ENCODE results near the gene LDHAL6A.
A peak's percentile ranks its signal among the peaks of the same experiment; 100 is the strongest.

Gene LDHAL6A

DNA sequence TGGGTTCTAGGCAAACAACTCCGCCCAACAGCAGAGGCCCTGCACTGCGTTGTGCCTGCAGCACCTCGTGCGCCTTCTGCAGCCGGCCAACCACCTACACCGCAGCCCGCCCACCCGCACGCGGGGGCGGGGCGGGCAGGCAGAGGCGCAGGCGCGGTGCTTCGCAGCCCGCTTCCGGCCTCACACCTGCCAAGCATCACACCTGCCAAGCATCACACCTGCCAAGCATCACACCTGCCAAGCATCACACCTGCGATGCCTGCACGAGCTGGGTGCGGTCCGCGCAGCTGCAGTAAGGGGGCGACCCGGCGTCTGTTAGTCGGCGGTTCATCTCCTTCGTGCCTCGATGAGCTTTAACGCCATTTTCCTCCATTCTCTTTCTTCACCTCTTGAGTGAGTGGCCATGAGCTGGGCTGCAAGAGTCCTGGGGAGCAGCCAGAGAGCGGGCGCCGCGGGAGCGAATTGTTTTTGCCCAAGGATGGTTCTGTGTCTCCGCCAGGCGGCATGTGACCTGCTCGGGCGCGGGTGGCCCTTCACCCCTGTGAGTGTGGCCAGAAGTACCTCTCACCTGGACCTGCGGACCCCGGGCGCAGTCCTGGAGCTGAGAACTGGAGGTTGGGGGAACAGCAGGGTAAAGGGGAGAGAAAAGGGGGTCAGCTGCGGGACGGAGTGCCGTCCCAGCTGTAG is at the start of gene LDHAL6A:
TSS of gene LDHAL6A (plus strand) at position 171 of the 687 bp plus-strand sequence. CDS start 825 bp downstream, outside the sequence.
- no peak for DNase-seq

DNA sequence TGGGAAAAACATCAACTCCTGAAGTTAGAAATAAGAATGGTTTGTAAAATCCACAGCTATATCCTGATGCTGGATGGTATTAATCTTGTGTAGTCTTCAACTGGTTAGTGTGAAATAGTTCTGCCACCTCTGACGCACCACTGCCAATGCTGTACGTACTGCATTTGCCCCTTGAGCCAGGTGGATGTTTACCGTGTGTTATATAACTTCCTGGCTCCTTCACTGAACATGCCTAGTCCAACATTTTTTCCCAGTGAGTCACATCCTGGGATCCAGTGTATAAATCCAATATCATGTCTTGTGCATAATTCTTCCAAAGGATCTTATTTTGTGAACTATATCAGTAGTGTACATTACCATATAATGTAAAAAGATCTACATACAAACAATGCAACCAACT is 48.3 kb upstream of the LDHAL6A start:
- DNase-seq, result peak; percentile 37

DNA sequence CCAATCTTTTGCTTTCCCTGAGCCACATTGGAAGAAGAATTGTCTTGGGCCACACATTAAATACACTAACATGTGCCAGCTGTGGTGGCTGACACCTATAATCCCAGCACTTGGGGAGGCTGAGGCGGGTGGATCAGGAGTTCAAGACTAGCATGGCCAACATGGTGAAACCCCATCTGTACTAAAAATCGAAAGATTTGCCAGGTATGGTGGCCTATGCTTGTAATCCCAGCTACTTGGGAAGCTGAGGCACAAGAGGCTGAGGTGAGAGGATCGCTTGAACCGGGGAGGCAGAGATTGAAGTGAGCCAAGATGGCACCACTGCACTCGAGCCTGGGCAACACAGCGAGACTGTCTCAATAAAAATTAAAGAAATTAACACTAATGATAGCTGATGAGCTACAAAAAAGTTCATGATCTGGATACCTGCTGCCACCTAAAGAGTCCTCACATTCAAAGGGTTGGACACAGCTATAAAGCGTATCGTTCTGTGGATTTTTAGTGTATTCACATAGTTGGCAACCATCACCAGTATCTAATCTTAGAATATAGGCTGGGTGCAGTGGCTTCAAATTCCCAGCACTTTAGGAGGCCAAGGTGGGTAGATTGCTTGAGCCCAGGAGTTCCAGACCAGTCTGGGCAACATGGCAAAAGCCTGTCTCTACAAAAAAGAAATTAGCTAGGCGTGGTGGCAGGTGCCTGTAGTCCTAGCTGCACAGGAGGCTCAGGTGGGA is 46.9 kb upstream of the LDHAL6A start:
- peak; percentile 26 for DNase-seq

DNA sequence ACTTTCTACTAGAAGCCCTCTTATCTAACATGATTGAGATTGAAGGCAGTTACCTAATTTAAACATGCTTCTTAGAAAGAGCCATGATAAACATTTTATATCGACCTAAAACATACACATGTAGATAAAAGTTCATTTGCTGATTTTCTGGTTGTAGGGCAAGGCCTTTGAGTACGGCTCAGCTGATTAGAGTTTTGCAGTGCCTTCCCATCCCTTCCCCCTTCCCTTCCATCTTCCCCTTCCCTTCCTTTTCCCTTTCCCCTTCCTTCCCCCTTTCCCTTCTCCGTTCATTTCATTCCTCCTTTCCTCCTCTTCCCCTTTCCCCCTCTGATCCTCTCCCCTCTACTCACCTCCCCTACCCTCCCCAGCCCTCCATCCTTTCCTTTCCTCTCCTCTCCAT is 39.2 kb upstream of the LDHAL6A start:
- DNase-seq, result no peak

DNA sequence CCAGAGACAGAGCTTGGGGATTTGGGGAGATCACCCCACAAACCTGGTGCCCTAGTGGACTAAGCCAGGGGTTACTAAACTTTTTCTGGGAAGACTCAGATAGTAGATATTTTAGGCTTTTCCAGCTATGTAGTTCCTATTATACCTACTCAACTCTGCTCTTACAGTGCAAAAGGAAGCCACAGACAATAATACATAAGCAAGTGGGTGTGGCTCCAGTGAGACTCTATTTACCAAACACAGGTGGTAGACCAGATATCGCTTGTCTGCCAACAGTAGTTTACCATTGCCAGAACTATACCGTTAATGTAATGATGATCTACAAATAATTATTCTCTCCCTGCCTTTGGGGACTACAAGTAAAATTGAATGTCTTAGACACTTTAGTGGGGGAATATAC is 36.6 kb upstream of the LDHAL6A start:
- no peak for DNase-seq

DNA sequence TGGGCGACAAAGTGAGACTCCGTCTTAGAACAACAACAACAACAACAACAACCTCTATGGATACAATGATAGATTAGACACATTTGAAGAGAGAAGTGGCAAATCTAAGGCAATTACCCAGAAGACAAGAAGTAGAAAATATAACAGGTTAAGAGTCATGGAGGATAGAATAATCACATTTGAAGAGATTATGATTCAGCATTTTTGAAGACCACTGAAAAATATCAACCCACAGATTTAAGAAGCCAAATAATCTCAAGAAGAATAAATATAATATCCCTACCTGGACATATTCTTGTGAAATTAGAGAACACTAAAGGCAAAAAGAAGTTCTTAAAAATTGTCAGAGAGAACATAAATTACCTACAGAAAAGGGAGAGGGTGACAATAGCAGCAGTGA is 35.6 kb upstream of the LDHAL6A start:
- no peak for DNase-seq

DNA sequence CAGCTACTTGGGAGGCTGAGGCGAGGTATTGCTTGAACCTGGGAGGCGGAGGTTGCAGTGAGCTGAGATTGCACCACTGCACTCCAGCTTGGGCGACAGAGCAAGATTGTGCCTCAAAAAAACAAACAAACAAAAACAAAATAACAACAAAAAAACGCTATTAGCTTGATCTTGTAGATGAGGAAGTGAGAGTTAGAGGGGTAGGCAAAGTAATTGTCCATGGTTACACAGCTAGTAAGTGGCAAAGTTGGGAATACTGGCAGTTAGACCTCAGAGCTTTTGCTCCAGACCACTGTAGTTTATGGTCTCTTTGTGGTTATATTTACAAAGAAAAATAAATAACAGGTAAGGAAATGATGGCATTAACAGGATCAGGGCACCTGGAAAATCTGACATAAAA is 28.4 kb upstream of the LDHAL6A start:
- DNase-seq, result no peak

DNA sequence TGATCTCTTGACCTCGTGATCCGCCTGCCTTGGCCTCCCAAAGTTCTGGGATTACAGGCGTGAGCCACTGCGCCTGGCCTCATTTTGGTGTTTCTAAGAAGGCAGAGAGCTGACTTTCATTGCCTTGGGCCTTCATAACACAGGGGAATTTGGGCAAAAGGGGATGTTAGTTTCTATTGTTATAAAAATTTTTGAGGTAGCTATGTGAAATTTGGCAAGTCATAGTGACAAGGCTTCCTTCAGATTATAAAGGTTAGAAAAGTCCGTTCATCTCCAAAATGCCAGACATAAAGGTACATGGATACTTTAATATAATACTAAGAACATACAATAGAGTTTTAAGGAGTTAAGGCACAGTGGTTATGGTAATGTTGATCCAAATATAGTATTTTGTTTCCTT is 26.3 kb upstream of the LDHAL6A start:
- DNase-seq, result no peak

DNA sequence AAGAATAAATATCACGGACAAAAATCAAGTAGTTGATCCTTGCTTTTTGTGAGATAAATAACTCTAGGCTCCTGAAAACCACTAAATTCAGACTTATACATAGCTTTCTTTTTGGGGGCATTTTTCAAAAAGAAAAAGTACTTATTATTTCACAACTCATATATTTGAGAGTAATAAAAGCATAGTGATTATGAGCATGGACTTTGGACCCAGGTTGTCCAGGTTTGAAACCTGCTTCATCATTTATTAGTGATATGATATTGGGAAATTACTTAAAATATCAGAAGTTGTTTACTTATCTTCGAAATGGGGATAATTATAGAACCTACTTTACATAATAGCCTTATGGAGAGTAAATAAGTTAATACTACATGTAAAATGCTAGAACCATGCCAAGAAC is 17.0 kb upstream of the LDHAL6A start:
- DNase-seq, result no peak

DNA sequence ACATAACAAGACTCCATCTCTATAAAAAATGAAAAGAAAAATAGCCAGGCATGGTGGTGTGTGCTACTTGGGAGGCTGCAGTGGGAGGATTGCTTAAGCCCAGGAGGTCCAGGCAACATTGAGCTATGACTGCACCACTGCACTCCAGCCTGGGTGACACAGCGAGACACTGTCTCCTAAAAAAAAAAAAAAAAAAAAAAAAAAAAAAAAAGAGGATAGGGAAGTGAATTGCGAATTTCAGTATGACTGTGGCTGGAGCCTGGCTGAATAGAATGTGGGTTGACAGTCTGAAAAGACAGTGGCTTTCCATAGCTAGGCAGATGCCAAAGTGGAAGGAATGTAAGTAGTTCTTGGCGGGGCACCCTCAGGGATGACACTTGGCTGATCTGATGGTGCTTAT is 6.4 kb upstream of the LDHAL6A start:
- DNase-seq, result no peak

DNA sequence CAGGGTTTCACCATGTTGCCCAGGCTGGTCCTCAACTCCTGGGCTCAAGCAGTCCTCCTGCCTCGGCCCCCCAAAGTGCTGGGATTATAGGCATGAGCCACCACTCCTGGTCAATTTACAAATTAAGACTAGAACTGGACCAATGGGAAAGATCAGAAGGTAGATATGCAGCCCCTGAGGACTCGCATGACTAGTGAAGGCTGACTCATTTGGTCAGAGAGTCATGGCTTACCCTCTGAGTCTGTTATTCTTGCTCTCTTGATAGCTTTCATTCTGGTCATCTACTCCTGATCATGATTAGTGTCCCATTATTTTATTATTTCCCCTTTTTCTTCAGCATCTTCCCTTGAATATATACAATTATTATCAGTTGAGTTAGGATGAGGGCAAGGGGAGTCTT is 2.7 kb upstream of the LDHAL6A start:
- peak; percentile 22 for DNase-seq

DNA sequence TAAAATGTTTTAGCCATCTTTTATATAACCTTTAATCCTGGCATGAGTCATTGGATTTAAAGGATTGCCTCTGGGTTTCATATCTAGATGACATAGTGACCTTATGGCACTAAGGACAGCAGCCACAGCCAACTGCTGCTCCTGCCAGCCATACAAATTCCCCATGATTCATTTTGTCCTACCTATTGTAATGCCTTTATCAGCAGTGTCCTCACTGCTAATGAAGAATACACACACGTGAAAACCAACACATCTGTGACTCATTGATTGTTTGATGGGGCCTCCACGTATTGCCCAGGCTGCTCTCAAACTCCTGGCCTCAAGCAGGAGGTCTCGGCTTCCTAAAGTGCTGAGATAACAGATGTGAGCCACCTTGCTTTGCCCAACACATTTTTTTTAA is 1.8 kb downstream of the LDHAL6A start:
- DNase-seq, result no peak

DNA sequence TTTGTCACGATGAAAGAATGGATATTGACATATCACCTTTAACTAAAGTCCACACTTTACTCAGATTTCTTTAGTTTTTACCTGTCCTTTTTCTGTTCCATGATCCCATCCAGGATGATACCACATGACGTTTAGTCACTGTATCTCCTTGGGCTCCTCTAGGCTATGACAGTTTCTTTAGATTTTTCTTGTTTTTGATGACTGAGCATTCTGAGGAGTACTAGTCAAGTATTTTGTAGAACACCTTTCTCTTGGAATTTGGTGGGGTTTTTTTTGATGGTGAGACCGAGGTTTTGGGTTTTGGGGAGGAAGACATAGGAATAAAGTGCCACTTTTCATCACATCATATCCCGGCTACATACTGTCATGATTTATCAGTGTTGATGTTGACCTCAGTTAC is 4.0 kb downstream of the LDHAL6A start:
- DNase-seq, result no peak

DNA sequence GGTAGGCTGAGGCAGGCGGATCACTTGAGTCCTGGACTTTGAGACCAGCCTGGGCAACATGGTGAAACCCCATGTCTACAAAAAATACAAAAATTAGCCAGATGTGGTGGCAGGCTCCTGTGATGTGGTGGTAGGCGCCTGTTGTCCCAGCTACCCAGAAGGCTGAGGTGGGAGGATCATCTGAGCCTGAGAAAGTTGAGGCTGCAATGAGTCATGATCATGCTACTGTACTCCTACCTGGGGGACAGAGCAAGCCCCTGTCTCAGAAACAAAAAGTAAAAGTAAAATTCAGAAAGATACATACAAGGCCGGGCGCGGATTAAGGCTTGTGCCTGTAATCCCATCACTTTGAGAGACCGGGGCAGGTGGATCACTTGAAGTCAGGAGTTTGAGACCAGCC is 6.3 kb downstream of the LDHAL6A start:
- no peak for DNase-seq

DNA sequence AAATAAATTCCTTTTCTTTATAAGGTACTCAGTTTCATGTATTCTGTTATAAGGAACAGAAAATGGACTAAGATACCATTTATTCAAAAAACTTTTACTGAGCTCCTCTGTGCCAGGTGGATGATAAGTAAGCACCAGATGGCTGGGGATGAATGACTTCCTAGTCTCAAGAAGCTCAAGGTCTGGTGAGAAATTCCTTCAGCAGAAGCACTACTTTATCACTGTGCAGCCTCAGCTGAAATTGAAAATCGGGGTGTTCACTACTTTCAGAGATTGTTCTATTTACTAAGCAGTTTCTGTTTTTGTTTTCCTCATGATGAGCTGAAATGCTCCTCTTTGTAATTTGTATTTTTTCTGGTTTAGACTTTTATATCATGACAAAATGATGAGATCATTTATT is 7.8 kb downstream of the LDHAL6A start:
- no peak for DNase-seq

DNA sequence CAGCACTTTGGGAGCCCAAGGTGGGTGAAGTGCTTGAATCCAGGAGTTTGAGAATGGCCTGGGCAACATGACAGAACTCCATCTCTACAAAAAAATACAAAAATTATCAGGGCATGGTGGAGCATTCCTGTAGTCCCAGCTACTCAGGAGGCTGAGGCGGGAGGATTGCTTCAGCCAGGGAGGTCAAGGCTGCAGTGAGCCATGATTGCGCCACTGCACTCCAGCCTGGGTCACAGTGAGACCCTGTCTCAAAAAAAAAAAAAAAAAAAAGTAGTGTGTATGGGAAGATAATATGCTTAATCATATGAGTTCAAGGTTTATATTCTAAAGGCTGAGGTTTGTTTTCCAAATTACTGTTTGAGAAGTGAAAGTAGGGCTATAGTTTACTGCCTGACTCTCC is 10.7 kb downstream of the LDHAL6A start:
- no peak for DNase-seq

DNA sequence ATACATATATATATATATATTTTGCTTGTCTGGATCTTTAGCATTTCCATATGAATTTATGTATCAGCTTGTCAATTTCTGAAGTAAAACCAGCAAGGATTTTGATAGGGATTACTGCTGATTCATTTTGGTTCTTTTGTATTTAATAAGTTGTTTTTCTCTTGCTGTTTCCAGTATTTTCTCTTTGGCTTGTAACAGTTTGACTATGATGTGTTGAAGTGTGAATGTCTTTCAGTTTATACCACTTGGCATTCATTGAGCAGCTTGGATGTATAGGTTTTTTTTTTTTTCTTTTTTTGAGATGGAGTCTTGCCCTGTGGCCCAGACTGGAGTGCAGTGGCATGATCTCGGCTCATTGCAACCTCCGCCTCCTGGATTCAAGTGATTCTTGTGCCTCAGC is 12.4 kb downstream of the LDHAL6A start:
- no peak for DNase-seq

DNA sequence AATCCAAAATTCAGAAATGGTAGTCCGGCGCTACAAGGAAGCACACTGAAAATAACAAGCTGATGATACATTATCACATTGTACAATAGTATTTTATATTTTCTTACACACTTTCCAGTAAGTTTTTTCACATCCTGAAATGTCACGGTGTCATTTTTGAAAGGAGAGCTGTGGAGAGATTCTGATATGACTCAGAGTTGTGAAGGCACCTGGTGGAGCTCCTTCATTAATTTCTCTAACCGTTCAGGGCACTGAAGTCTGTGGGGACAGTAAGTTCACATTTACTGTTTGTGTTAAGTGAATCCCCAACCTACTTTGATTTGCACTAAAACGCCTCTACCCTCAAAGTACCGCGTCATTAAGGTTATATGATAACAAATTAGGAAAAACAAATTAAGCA is 13.3 kb downstream of the LDHAL6A start:
- DNase-seq, result no peak

DNA sequence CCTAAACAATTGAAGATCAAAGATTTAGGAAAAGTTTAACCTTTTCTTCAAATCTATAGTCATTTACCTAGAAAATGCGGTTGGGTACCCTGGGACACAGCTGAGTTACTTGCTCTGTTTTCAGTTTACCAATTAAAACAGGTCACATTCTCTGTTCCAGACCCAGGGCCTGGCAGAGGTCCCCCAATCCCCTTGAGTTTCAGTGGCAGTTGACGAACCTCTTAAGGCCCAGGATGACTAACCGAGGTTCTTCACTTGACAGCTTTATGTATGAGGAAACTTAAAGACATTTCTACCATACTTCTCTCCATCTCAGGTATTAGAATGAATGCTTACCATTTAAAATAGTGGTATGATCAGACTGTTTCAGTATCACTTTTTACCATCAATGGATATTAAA is 16.3 kb downstream of the LDHAL6A start:
- no peak for DNase-seq

DNA sequence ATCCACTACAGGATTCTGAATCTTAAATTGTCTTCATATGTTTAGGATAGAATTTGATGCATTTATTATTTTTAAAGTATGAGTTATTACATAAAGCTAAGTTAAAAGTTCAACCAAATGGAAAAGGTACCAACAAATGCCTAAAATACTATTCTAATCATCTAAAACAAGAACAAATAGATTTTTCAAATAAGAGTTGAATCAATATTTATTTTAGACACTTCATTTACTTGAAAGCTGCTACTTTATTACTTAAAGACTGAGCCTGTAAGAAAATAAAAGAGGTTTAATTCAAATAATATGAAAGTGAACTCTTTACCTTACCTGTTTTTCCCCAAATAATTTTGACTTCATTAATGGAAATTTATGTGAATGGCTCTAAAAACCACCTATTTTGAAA is 16.9 kb downstream of the LDHAL6A start:
- no peak for DNase-seq

DNA sequence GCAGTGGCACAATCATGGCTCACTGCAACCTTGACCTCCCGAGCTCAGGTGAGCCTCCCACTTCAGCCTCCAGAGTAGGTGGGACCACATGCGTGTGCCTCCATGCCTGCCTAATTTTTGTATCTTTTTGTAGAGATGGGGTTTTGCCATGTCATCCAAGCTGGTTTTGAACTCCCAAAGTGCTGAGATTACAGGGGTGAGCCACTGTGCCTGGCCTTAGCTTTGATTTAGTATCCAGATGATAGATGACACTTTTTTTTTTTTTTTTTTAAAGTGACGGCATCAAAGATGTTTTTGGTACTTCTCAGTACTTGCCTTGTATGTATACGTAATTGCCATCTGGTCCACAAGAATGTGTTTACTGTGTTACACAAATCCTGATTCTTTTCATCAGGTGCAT is 23.4 kb downstream of the LDHAL6A start:
- DNase-seq, result no peak

DNA sequence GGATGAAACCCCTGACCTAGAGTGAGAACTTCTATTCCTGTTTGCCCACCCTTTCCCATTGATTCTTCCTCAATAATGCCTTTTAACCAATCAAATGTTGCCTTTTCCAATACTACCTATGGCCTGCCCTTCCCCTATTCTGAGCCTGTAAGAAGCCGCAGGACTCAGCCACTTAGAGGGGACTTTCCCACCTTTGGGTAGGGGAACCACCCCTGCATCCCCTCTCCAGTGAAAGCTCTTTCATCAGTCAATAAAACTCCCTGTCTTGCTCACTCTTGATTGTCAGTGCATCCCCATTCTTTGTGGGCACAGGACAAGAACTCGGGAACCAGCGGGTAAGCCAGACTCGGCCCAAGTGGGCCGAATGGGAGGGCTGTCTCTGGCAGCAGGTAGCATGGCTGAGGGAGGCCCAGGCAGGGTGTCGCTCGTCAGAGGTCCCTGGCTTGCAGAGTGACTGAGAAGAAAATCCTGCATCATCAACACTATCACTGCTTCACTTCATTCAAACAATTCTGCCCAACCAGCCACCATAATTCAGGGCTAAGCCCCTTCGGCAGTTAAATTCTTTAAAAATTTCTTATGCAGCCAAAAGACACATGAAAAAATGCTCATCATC is 30.4 kb downstream of the LDHAL6A start:
- DNase-seq, result no peak

DNA sequence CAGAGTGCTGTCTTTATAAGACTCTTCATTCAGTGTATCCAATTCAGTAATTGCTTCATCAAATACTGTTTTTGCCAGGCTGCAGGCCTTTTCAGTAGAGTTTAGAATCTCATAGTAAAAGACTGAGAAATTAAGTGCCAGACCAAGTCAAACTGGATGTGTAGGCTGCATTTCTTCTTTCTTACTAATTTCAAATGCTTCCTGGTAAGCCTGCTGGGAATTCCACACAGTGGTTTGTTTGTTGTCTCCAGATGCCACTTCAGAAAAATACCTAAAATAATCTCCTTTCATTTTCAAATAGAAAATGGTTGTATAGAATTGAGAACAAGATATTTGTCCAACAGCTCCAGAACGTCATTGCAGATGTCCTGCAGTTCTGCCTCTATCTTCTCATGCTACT is 34.7 kb downstream of the LDHAL6A start:
- DNase-seq, result no peak

DNA sequence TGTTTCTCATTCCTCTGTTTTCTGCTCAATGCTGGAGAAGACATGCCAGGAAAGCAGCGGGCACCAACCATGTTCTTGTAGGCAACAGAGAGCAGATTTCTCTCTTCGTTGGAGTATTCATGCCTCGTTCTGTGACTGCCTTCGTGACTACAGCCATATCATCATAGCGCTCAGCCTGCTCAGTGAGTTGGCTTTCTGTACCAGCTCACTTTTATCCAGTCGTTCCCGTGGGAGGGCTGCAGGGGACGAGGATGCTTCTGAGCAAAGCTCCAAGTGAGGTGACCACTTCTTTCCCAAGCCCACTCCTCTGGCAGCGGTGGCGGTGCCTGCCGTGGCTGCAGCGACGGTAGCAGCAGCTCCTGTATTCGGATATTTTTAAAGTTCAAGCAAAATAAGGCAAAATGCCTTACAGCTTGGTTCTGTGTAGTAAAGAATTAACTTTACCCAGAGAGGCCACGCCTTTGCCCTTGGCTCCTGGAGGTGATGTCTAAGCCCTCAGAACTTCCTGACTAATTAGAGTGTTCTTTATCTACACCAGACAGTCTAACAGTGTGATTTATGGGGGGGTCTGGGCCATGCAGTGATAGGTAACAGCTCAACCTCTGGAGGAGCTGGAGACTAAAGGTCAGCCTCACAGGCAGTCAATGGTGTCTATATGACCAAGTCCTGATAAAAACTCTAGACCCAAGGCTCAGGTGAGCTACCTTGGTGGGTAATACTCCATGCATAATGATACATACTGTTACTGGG is 35.3 kb downstream of the LDHAL6A start:
- no peak for DNase-seq
